Measurements from ENCODE around the gene SLC34A3. TPM values are rescaled to one million over a fixed set of nuclear protein-coding genes. Genes with fewer than 3 reads are reported as not detected.

Gene SLC34A3
- polyA plus RNA-seq, 3 donors: 2.8 to 6.0 (median 5.2) TPM

DNA sequence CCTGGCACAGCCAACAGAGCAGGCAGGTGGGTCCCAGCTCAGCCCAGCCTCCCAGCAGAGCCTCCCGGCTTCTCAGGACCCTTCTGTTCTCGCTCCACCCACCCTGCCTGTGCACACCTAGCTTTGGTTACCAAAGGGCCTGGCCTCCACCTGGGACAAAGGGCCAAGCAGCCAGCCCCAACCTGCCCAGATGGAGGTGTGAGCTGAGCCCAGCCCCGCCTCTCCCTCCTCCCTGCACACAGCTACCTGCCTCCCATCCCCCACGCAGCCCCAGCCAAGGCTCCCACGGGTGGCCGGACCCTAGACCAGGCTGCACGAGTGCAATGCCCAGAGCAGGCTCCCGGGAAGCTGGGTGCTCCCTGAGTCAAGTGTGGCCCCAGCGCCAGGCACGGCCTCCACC, 35.8 kb upstream of the SLC34A3 start:
- DNase-seq (ENCODE audit: low read depth in 3 of 3, low spot score in 2 of 3): no peak

DNA sequence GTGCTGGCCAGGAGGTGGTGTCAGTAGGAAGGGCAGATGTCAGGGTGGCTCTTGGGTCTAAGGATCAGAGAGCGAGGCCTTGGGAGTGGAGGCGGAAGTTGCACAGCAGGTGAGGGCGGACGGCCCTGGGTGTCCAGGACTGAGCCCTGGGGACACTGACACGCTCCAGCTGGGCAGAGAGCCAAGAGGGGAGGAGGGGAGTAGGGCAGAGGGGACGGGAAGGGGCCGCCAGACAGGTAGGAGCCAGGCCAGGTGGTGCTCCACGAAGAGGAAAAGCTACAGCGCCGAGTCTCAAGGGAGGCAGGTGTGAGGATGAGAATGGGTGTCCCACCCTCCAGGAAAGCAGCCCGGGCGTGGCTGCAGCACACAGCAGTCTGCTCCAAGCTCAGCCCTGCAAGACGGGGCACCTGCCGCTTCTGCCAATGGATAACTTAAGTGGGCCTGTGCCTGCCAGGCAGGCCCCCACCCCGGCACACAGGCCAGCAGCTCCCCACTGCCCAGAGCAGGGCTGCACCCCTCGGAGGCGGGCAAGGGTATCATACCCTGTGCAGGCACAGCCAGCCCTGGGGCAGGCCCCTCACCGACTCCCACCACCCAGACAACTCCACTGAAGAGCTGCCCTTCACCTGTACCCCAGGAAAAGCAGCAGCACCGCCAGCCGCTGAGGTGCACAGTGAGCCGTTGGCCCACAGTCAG, 35.0 kb upstream of the SLC34A3 start:
- DNase-seq (ENCODE audit: low read depth in 3 of 3, low spot score in 2 of 3): no peak

- no peak for DNase-seq (ENCODE audit: low read depth in 3 of 3, low spot score in 2 of 3)
Observed at GRCh38 chr9:137198051-137198901, 32.4 kb upstream of the SLC34A3 start.

GRCh38 chr9:137198902-137199283, 31.8 kb upstream of the SLC34A3 start:
- DNase-seq (ENCODE audit: low read depth in 3 of 3, low spot score in 2 of 3): no peak

DNA sequence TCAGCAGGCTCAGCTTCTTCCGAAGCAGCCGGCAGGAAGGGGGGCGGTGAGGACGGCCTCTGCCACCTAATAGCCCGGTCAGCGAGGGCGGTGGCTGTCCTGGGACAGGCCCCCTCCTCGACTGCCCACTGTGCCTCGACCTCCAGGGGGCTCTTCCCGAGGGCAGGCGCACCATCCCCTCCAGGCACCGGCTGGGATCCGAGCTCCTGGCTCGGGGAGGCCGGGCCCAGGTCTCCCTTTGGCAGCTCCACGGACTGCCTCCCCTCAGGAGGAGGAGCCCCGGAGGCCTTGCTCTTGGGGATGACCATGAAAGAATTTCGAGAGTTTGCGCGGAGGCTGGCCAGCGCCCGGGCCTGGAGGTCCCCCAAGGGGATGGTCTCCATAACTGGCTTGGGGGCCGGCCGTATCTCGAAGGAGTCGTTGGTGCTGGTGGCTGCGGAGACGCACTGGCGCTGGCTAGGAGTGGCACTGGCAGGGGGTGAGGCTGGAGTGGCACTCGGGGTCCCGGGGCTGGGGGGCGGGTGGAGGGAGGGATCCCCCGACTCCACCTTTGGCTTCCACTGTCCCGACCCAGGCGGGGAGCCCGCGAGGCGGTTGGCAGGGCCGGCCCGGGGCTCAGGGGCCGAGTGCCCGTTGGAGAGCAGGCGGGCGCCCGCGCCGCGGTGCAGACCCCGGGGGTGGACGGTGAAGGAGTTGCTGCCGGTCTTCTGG, 31.1 kb upstream of the SLC34A3 start:
- no peak for DNase-seq (ENCODE audit: low read depth in 3 of 3, low spot score in 2 of 3)

- peak; percentile 93 to 97 (median 94) for DNase-seq (ENCODE audit: low read depth in 3 of 3, low spot score in 2 of 3)
Observed at GRCh38 chr9:137200311-137201204, 30.1 kb upstream of the SLC34A3 start, which contains the start of gene TPRN. Gene TPRN (minus strand): TSS chr9:137200741. CDS start chr9:137200711, 30 bp downstream.

DNA sequence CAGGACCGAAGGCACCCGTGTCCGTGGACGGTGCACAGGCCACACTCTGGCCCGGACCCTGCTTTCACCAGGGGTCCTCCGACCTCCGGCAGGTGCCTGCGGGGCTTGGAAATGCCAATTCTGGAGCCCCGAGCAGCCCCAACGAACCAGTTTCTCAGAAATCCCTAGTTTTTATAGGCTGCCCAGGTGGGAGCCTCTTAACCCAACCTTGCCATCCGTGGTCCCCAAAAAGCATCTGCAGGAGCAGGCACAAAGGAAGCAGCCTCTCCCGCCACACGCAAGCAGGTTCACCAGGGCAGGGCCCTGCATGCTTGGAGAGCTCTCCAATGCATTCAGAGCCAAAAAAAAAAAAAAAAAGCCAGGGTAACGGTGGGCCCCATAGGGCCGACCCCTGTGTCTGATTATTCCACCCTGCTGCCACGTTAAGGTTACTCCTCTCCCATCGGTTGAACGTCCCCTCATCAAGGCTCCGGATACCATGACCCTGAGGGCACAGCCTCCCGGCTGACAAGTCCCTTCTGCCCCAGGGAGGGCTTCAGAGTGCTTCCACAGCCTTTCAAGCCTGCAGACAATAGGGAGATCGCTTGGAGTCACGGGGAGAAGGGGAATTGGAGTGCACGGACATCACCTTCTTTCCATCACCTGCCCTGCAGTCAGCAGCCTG, 29.4 kb upstream of the SLC34A3 start:
- DNase-seq (ENCODE audit: low read depth in 3 of 3, low spot score in 2 of 3): no peak

GRCh38 chr9:137202966-137203365, 27.7 kb upstream of the SLC34A3 start:
- no peak for DNase-seq (ENCODE audit: low read depth in 3 of 3, low spot score in 2 of 3)

DNA sequence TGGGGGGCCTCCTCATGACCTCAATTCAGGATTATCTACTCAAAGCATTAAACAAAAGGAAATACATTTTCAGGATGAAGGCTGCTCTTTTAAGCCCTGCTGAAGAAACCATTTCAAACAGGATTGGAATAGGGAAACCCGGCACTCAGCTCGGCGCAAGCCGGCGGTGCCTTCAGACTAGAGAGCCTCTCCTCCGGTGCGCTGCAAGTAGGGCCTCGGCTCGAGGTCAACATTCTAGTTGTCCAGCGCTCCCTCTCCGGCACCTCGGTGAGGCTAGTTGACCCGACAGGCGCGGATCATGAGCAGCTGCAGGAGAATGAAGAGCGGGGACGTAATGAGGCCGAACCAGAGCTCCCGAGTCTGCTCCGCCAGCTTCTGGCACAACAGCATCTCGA, 26.0 kb upstream of the SLC34A3 start:
- no peak for DNase-seq (ENCODE audit: low read depth in 3 of 3, low spot score in 2 of 3)

DNA sequence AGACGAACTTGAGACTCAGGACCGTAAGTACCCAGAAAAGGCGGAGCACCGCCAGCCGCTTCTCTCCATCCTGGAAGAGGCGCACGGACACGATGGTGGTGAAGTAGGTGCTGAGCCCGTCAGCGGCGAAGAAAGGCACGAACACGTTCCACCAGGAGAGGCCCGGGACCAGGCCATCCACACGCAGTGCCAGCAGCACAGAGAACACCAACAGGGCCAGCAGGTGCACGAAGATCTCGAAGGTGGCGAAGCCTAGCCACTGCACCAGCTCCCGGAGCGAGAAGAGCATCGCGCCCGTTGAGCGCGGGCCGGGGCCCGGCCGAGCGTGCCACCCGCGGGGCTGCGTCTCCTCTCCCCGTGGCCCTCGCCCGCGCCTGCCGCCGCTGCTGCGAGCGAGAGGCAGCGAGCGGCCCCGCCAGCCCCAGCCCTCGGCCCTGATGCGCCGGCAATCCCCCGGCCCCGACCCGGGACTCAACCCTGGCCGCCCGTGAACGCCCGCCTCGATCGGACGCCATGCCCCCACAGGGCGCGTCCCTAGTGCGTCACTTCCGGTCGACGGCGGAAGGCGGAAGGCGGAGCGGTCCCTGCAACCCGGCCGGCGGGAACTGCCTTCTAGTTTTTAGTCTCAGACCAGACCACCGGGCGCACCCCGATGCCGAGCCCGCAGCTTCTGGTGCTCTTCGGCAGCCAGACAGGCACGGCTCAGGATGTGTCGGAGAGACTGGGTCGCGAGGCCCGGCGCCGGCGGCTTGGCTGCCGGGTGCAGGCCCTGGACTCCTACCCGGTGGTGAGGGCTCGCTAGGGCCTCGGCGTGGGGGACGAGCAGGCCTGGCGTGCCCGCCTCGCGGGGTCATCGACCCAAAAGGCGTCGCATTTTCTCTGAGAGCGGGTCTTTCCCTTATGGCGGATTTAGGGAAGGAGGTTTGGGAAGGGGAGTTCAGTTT, 25.3 kb upstream of the SLC34A3 start, which contains the start of the genes NDOR1 and TMEM203:
NDOR1 (plus strand) TSS at position 575 of the 944 bp plus-strand sequence; CDS start at position 653, 78 bp downstream.
TMEM203 (minus strand) TSS at position 523 of the 944 bp plus-strand sequence; CDS start at position 289, 234 bp downstream.
- peak; percentile 53 to 83 (median 78) for DNase-seq (ENCODE audit: low read depth in 3 of 3, low spot score in 2 of 3)

GRCh38 chr9:137206602-137207001, 24.1 kb upstream of the SLC34A3 start:
- no peak for DNase-seq (ENCODE audit: low read depth in 3 of 3, low spot score in 2 of 3)

GRCh38 chr9:137211532-137211931, 19.2 kb upstream of the SLC34A3 start:
- DNase-seq (ENCODE audit: low read depth in 3 of 3, low spot score in 2 of 3): no peak

DNA sequence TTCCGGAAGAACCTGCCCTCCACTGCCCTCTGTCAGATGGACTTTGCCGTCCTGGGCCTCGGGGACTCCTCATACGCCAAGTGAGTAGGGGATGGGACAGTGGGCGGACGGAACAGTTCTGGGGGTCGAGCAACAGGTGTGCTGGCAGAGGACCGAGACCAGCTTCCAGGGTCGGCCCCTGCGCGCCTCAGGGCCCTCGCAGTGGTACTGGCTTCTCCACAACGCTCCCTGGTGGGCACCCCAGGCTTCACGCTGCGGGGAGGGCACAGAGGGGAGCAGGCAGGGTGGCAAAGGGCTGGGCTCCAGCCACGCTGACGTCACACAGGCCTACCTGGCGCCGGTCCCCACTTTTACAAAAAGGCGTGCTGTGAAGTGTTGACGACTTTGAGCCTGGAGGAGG, 18.2 kb upstream of the SLC34A3 start:
- DNase-seq (ENCODE audit: low read depth in 3 of 3, low spot score in 2 of 3): no peak

- DNase-seq (ENCODE audit: low read depth in 3 of 3, low spot score in 2 of 3): no peak
Observed at GRCh38 chr9:137213160-137214060, 17.3 kb upstream of the SLC34A3 start.

GRCh38 chr9:137214620-137215019, 16.1 kb upstream of the SLC34A3 start:
- no peak for DNase-seq (ENCODE audit: low read depth in 3 of 3, low spot score in 2 of 3)

DNA sequence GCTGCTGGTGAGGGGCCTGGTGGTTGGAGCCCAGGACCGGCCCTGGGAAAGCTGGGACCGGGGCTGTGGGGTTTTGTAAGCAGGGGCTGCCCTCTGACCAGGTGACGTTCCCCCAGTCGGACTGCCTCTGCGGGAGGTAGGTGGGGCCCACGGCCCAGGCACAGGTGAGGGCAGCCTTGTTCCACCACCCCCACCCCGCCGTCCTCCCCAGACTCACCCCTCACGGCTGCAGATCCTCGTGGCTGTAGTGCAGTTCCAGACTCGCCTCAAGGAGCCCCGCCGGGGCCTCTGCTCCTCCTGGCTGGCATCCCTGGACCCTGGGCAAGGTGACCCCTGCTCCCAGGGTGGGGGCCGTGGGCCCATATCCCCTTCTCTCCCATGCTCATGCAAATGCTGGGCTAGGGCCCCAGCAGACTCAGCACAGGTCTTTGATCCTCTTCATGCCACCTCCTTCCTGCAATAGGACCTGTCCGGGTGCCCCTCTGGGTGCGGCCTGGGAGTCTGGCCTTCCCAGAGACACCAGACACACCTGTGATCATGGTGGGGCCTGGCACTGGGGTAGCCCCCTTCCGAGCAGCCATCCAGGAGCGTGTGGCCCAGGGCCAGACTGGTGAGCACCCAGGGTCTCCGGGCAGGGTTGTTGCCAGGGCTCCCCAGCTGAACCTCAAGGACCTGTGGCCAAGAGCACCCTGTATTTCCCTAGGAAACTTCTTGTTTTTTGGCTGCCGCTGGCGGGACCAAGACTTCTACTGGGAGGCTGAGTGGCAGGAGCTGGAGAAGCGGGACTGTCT, 15.3 kb upstream of the SLC34A3 start:
- DNase-seq (ENCODE audit: low read depth in 3 of 3, low spot score in 2 of 3): no peak

Measured in right renal cortex interstitium (tissue), 3 donors.